ENCODE measurements around the gene HERPUD1.

HERPUD1 gene

DNA sequence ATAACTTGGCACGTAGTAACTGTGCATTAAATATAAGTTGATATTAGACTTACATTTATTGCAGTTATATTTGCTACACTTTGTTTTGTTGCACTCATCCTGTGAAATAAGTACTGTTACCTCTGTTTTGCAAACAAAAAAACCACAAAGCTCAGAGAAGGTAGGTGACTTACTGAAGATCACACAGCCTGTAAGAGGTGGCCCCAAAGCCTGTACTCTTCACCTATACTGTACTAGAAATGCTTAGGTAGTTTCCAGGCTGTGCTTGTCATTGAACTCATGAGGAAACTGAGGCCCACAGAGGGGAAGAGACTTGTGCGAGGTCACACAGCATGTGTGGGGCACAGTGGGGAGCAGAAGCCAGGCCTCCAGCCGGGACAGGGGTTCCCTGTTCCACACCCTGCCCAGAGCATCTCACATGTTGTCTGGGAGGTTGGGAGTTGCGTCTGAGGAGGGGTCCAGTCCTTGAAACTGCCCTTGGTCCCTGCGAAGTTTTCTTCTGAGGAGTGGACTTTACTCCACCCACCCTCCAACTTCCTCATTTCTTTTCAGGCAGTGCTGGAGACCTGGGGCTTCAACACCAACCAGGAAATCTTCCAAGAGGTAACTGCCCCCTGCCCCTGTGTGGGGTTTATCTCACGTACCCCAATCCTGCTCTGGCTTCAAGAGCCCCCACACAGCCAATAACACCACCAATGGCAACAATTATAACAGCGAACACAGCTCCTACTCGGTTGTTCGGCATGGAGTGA is 42.8 kb downstream of the HERPUD1 start:
- no peak for DNase-seq (ENCODE audit: low spot score)
- Histone ChIP-seq H3K4me3 (no peak overlapping the region), H3K27ac (no peak overlapping the region)
- TF ChIP-seq, protein P1, sequence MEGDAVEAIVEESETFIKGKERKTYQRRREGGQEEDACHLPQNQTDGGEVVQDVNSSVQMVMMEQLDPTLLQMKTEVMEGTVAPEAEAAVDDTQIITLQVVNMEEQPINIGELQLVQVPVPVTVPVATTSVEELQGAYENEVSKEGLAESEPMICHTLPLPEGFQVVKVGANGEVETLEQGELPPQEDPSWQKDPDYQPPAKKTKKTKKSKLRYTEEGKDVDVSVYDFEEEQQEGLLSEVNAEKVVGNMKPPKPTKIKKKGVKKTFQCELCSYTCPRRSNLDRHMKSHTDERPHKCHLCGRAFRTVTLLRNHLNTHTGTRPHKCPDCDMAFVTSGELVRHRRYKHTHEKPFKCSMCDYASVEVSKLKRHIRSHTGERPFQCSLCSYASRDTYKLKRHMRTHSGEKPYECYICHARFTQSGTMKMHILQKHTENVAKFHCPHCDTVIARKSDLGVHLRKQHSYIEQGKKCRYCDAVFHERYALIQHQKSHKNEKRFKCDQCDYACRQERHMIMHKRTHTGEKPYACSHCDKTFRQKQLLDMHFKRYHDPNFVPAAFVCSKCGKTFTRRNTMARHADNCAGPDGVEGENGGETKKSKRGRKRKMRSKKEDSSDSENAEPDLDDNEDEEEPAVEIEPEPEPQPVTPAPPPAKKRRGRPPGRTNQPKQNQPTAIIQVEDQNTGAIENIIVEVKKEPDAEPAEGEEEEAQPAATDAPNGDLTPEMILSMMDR (IDR thresholded peaks at IDR 0.05), result no peak

DNA sequence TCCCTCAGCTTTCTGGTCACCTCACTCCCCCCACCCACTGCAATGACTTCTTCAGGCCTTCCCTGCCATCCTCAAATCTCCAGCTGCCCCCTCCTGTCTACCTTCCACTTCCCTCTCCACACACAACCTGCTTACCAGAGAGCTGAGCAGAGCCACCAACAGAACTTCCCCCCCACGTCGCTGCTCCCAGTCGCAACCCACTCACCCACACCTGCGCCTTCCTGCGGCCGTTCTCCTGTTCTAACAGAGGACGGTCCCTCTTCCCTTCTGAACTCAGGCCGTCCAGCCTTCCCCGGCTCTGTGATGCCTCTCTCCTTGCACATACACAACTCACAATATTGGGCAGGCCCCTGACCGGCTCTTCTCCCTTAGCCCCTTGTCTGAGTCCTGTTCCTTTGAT is 43.8 kb downstream of the HERPUD1 start:
- TF ChIP-seq, protein P1 (IDR thresholded peaks at IDR 0.05), result no peak
- Histone ChIP-seq H3K4me3 (no peak overlapping the region), H3K27ac (no peak overlapping the region)
- no peak for DNase-seq (ENCODE audit: low spot score)

DNA sequence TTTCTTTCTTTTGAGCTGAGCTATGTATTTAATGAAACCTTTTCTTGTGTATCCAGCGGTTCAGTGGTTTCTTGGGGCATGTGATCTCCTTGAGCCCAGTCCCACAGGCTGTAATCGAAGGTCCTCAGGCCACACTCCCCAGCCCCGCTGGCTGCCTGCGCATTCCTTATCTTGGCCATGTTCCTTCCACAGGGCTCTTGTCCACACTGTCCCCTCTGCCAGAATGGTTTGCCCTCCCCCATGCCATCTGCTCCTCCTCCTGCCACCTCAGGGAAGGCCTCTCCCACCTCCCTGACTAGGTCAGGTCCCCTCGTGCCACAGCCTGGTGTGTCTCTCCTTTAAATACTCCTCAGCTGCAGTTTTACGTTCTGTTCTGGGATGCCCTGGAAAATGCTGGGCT is 45.3 kb downstream of the HERPUD1 start:
- TF ChIP-seq, protein P1 (IDR thresholded peaks at IDR 0.05), result no peak
- DNase-seq (ENCODE audit: low spot score), result no peak
- Histone ChIP-seq H3K27ac (no peak overlapping the region), H3K4me3 (no peak overlapping the region)

DNA sequence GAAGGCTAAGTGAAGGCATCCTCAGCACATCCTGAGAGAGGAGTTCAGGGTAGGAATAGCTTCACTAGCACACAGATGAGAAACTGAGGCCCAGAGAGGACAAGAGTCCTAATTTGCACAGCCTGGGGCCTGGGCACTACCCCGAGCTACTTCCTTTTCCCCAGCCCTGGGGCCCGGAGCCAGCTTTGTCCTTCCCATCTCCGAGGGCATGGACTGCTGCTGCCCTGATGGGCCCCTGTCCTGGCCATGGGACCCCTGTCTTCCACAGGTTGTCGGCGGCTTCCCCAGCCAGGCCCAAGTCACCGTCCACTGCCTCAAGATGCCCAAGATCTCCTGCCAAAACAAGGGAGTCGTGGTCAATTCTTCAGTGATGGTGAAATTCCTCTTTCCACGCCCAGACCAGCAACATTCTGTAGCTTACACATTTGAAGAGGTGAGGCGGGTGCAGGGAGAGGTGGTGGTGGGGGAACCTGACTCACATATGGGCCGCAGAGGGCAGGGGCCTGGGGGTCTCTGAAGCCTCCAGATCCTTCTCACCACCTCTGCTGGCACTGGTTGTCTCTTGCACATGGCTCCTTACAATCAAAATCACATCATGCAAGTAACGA is 46.0 kb downstream of the HERPUD1 start:
- no peak for DNase-seq (ENCODE audit: low spot score)
- H3K4me3 ChIP-seq, result no peak overlapping the region
- TF ChIP-seq, protein P1 (IDR thresholded peaks at IDR 0.05), result no peak
- H3K27ac ChIP-seq, result no peak overlapping the region

DNA sequence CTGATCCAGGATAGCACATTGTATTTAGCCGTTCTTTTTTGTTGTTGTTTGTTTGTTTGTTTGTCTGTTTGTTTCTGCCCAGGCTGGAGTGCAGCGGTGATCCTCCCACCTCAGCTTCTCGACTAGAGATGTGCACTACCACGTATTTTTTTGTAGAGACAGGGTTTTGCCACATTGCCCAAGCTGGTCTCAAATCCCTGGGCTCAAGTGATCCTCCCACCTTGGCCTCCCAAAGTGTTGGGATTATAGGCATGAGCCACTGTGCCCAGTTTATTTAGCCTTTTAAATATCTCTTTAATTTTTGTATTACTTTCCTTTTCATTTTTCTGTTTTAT is 48.2 kb downstream of the HERPUD1 start:
- TF ChIP-seq, protein P1 (IDR thresholded peaks at IDR 0.05), result no peak
- DNase-seq (ENCODE audit: low spot score), result no peak
- H3K27ac ChIP-seq, result no peak overlapping the region
- no peak overlapping the region for H3K4me3 ChIP-seq

DNA sequence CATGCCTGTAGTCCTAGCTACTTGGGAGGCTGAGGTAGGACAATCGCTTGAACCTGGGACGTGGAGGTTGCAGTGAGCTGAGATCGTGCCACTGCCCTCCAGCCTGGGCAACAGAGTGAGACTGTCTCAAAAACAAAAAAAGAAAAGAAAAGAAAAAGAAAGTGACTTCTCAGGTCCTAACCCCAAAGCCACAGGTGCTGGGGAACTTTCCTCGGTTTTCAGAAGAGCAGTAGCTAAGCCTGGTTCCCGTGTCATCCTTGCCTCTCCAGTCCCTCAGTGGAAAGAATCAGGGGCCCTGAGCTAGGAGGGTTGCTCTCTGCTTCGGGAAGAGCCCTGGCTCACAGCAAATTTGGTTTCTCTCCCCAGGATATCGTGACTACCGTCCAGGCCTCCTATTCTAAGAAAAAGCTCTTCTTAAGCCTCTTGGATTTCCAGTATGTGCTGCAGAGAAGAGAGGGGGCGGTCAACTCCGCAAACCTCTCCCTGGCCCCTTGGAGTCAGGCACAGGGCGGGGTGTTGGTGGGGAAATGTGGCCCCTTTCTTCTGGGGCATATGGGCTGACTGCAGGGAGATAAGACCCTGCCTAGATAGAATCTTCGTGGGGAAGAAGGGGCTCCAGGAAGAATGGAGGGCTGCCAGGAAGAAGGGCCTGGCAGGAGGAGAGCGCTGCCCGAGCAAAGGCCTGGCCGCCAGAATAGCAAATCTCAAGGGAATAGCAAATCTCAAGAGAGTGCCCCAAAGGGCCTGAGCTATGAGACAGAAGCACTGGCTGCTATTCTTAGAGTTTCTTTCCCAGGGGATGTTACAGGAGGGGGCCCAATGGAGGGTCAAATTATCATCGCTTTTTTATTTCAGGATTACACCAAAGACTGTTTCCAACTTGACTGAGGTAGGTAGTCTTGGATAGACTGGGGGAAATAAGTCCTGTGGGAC is 49.1 kb downstream of the HERPUD1 start:
- H3K4me3 ChIP-seq, result peak overlapping the region; percentile 2
- H3K27ac ChIP-seq, result peak overlapping the region; percentile 6 to 70
- TF ChIP-seq, protein P1 (IDR thresholded peaks at IDR 0.05), result no peak
- DNase-seq (ENCODE audit: low spot score), result no peak

All from coronary artery (tissue), 2 donors.